Measurements from ENCODE around the gene SH3PXD2A. TPM values are rescaled to one million over a fixed set of nuclear protein-coding genes. Genes with fewer than 3 reads are reported as not detected.
A peak's percentile ranks its signal among the peaks of the same experiment; 100 is the strongest.

The SH3PXD2A gene
- total RNA-seq, 2 donors from 2014 or later: 7.8 to 10.2 TPM

DNA sequence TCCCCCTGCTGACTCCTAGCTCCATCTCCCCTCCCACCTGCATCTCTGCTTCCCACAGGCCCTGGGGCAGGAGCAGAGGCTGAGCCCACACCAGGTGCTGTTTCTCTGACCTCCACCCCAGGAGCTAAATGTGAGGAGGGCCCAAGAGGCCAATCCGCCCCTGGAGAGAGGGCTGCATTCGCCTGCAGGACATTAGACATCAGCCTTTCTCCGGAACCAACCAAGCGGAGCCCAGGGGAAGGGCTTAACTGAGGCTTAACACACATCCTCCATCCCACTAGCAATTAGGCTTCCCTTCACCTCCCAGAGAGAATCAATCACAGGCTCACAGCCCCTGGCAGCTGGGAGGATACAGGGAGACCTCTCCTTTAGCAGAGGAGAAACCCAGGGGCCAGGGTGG, 50.5 kb downstream of the SH3PXD2A start:
- Mint-ChIP-seq H3K9me3 (no peaks in the 10 kb centered on the region), H3K36me3 (ENCODE audit: insufficient read depth in 2 of 2) (no peaks in the 10 kb centered on the region), H3K4me1 (ENCODE audit: low read depth) (peaks cover 29% of the 10 kb centered on the region), H3K4me3 (no peak overlapping the region), H3K27me3 (ENCODE audit: low read depth) (peaks cover 7% of the 10 kb centered on the region), H3K27ac (no peak overlapping the region)
- DNase-seq: no peak
- no peak for ATAC-seq (replicated peaks in 1 of 2)

DNA sequence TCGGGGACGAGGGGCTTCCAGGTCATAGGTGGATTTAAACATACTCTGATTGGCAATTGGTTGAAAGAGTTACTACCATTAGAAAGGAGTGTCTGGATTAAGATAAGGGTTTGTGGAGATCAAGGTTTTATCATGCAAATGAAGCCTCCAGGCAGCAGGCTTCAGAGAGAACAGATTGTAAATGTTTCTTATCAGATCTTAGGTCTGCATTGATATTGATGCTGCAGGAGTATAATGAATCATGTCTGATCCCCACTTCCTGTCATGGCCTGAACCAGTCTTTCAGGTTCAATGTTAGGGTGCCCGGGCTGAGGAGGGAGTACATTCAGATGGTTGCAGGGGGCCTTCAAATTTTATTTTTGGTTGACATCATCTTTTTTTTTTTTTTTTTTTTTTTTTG, 51.4 kb downstream of the SH3PXD2A start:
- H3K27ac Mint-ChIP-seq: no peak overlapping the region
- peak; percentile 78 to 81 for ATAC-seq (replicated peaks in 1 of 2)
- no peaks in the 10 kb centered on the region for H3K9me3 Mint-ChIP-seq
- no peaks in the 10 kb centered on the region for H3K36me3 Mint-ChIP-seq (ENCODE audit: insufficient read depth in 2 of 2)
- peaks cover 29% of the 10 kb centered on the region for H3K4me1 Mint-ChIP-seq (ENCODE audit: low read depth)
- H3K4me3 Mint-ChIP-seq: no peak overlapping the region
- peak; percentile 27 to 43 for DNase-seq
- peaks cover 6% of the 10 kb centered on the region for H3K27me3 Mint-ChIP-seq (ENCODE audit: low read depth)

DNA sequence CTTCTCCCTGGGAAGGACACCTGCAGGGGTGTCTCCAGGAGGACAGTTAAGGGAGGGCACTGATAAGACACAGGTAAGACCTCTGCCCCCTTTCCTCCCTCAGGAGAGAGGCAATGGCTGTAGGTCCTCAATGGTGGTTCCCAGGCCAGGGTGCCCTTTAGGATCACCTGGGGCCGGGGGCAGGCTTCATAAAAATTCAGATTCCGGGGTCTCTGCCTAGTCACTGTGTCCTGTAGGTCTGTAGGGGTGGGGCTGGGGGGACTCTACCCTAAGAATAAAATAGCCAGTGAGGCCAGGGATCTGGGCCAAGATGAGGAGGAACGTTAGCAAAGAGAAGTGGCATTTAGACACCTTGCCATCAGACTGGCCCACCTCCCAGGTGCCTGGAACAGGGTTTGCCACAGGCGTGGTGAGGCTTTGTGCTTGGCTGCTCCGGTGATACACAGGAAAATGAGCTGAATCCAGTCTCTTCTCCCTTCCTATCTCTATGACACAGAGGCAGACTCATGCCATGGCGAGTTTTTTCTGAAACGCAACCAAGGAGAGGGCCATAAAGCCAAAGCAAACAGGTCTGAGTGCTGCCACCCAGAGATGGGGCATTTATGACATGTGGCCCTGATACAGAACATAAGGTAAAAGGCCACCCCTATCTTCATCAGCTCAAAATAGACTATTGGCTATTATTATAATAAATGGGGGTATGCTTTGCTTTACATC, 52.6 kb downstream of the SH3PXD2A start:
- H3K9me3 Mint-ChIP-seq: no peaks in the 10 kb centered on the region
- peaks cover 29% of the 10 kb centered on the region for H3K4me1 Mint-ChIP-seq (ENCODE audit: low read depth)
- H3K27ac Mint-ChIP-seq: no peak overlapping the region
- H3K4me3 Mint-ChIP-seq: no peak overlapping the region
- no peak for ATAC-seq (replicated peaks in 1 of 2)
- no peaks in the 10 kb centered on the region for H3K36me3 Mint-ChIP-seq (ENCODE audit: insufficient read depth in 2 of 2)
- no peaks in the 10 kb centered on the region for H3K27me3 Mint-ChIP-seq (ENCODE audit: low read depth)
- no peak for DNase-seq

DNA sequence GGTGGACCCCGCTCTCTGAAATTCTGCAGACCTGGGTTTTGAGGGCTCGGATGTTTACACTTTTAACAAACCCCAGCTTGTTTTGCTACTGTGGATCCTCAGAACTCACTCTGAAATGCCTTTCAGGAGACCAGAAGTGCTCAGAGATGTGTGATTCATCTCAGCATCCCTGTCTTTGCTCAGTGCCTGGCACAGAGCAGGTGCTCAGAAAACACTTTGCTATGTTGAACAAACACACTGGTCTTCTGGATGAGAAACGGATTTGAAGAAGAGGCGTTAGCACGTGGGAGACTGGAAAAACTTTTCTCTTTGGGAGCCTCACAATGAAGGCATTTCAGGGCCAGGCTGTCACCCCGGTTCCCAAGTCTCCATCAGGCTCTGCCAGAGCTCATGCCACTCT, 53.3 kb downstream of the SH3PXD2A start:
- Mint-ChIP-seq H3K27me3 (ENCODE audit: low read depth) (no peaks in the 10 kb centered on the region), H3K4me3 (no peak overlapping the region), H3K4me1 (ENCODE audit: low read depth) (peaks cover 29% of the 10 kb centered on the region), H3K27ac (no peak overlapping the region), H3K36me3 (ENCODE audit: insufficient read depth in 2 of 2) (no peaks in the 10 kb centered on the region), H3K9me3 (no peaks in the 10 kb centered on the region)
- no peak for ATAC-seq (replicated peaks in 1 of 2)
- DNase-seq: no peak

DNA sequence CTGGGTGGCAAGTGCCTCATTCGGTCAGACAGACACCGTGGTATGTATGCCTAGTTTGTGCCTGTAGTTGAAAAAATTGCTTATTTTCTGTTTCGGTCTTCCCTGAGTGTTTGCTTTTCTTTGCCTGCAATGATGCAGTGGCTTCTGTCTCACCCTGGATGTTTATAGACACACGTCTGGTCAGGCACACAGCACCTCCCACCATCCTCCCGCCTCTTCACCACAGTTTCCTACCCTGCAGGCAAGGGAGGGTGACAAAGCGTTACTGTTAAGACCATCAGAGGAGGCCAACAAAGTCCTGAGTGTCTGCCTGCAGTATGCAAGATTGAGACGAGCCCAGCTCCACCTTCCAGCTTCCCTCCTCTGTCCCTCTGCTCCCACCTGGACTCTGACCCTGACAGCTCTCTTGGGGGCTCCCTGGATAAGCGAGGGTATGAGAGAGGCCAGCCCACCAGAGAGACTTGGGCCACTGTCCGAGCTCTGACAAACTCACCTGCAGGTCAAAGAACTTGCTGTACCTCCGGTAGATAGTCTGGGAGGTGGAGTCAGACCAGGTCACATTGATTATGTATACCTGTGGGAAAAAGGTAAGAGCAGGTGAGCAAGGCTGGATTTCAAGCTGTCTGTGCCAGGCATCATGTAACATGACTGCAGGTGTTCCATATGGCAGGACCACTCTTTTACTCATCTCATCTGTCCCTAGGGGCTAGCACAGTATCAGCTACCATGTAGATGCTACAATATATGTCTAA, 54.4 kb downstream of the SH3PXD2A start:
- no peaks in the 10 kb centered on the region for H3K27me3 Mint-ChIP-seq (ENCODE audit: low read depth)
- peaks cover 29% of the 10 kb centered on the region for H3K4me1 Mint-ChIP-seq (ENCODE audit: low read depth)
- H3K27ac Mint-ChIP-seq: no peak overlapping the region
- no peaks in the 10 kb centered on the region for H3K36me3 Mint-ChIP-seq (ENCODE audit: insufficient read depth in 2 of 2)
- peak; percentile 92 to 95 for ATAC-seq (replicated peaks in 1 of 2)
- H3K9me3 Mint-ChIP-seq: no peaks in the 10 kb centered on the region
- H3K4me3 Mint-ChIP-seq: peak overlapping the region; percentile 19 to 48
- peak; percentile 56 for DNase-seq

DNA sequence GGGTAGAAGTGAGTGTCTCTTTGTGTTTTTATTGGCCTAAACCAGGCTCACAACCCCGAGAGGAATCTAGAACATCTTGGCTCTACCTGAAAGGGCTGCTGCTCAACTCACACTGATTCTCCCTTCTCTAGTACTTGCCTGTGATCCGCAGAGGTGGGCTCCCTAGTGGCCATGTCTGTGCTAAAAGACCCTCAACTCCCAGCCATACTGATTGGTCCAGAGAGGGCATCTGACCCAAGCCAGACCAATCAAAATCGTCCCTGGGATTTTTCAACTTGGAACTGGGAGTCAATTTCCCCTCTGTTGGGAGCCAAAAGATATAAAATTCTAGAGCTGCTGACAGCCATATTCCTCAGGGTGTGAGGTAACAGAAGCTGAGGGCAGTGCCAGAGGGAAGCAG, 55.3 kb downstream of the SH3PXD2A start:
- ATAC-seq (replicated peaks in 1 of 2) (no peak), DNase-seq (no peak)
- Mint-ChIP-seq H3K36me3 (ENCODE audit: insufficient read depth in 2 of 2) (no peaks in the 10 kb centered on the region), H3K9me3 (no peaks in the 10 kb centered on the region), H3K4me3 (no peak overlapping the region), H3K27ac (no peak overlapping the region), H3K27me3 (ENCODE audit: low read depth) (no peaks in the 10 kb centered on the region), H3K4me1 (ENCODE audit: low read depth) (peaks cover 33% of the 10 kb centered on the region)

DNA sequence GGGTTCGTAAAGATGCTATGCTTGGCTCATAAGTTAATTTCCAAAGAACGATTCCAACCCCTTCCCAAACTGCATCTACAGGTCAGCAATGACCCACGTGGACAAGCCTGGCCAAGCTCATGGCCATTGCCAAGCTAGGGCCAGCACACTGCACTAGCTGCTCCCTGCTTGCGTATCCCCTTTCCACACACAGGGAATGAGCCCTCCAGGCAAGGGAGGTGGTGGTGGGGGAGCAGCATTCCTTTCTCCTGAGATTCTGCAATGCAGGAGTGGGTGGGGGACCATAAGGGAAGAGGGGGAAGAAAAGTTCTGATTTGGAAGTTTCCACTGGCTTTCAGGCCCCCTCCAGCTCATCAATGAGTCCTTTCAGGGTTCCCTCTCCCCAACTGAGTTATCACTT, 56.0 kb downstream of the SH3PXD2A start:
- DNase-seq (no peak), ATAC-seq (replicated peaks in 1 of 2) (no peak)
- H3K9me3 Mint-ChIP-seq: no peaks in the 10 kb centered on the region
- no peak overlapping the region for H3K4me3 Mint-ChIP-seq
- H3K4me1 Mint-ChIP-seq (ENCODE audit: low read depth): peaks cover 27% of the 10 kb centered on the region
- no peaks in the 10 kb centered on the region for H3K27me3 Mint-ChIP-seq (ENCODE audit: low read depth)
- no peak overlapping the region for H3K27ac Mint-ChIP-seq
- H3K36me3 Mint-ChIP-seq (ENCODE audit: insufficient read depth in 2 of 2): no peaks in the 10 kb centered on the region

DNA sequence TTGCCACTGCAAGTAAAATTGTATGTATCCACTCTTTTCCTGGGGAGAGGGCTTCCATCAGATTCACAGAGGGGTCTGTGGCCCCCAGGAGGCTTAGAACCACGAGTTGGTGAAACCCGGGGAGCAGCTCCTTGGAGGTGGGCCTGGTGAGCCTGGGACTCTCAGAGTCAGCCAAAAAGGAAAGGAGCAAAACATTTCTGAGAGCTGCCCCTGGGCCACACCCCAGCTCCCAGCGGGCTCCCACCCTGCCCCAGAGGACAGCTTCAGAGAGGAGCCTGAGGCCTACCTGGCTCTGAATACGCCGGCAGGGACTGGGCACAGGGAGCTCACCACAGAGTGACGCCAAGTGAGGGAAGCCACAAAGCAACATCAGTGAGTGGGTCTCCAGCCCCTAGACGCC, 56.9 kb downstream of the SH3PXD2A start:
- H3K9me3 Mint-ChIP-seq: no peaks in the 10 kb centered on the region
- H3K4me1 Mint-ChIP-seq (ENCODE audit: low read depth): peaks cover 18% of the 10 kb centered on the region
- no peak overlapping the region for H3K4me3 Mint-ChIP-seq
- no peak for DNase-seq
- no peak overlapping the region for H3K27ac Mint-ChIP-seq
- H3K27me3 Mint-ChIP-seq (ENCODE audit: low read depth): no peaks in the 10 kb centered on the region
- no peaks in the 10 kb centered on the region for H3K36me3 Mint-ChIP-seq (ENCODE audit: insufficient read depth in 2 of 2)
- ATAC-seq (replicated peaks in 1 of 2): no peak

DNA sequence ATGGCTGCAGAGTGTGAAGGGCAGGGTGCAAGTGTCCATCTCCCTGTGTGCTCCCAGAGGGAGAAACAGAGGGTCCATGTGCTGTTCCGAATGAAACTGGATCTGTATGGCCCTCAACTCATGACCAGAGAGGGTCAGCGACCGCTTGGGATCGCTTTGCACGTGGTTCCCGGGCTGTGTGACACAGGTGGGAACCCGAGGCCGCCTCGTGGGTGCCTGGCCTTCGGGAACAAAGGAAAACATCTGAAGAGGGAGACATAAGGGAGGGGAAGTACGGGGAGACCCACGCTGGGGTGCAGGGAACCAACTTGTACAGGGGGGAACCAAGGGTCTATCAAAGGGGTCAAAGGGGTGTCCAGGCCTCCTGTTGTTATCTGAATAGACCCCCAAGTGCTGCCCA, 57.5 kb downstream of the SH3PXD2A start:
- ATAC-seq (replicated peaks in 1 of 2): no peak
- H3K27ac Mint-ChIP-seq: no peak overlapping the region

DNA sequence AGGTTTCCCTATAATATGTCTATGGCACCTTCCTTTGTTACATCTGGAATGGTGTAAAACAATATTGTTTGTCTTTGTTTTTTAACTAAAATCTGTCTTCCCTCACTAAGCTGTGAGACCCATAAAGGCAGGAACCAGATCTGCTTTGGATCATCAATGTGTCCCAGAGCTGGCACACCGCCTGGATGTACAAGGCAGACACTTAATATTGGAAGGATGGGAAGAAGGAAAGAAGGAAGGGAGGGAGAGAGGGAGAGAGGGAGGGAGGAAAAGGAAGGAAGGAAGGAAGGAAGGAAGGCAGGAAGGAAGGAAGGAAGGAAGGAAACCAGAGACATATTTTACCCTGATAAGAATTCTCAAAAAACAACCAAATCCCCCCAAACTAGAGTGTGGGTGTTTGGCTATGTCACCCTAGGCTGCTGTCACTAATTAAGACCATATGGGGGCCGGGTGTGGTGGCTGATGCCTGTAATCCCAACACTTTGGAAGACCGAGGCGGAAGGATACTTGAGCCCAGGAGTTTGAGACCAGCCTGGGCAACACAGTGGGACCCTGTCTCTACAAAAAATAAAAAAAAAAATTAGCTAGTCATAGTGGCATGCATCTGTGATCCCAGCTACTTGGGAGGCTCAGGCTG, 59.6 kb downstream of the SH3PXD2A start:
- Mint-ChIP-seq H3K27ac (no peak overlapping the region), H3K4me1 (ENCODE audit: low read depth) (peaks cover 12% of the 10 kb centered on the region), H3K36me3 (ENCODE audit: insufficient read depth in 2 of 2) (no peaks in the 10 kb centered on the region), H3K27me3 (ENCODE audit: low read depth) (no peaks in the 10 kb centered on the region), H3K9me3 (no peaks in the 10 kb centered on the region), H3K4me3 (no peak overlapping the region)
- ATAC-seq (replicated peaks in 1 of 2) (no peak), DNase-seq (no peak)

More for the DNA sequence above, 57.5 kb downstream of the SH3PXD2A start:
- no peak for DNase-seq
- Mint-ChIP-seq H3K9me3 (no peaks in the 10 kb centered on the region), H3K36me3 (ENCODE audit: insufficient read depth in 2 of 2) (no peaks in the 10 kb centered on the region), H3K4me1 (ENCODE audit: low read depth) (peaks cover 17% of the 10 kb centered on the region), H3K27me3 (ENCODE audit: low read depth) (no peaks in the 10 kb centered on the region), H3K4me3 (no peak overlapping the region)

DNA sequence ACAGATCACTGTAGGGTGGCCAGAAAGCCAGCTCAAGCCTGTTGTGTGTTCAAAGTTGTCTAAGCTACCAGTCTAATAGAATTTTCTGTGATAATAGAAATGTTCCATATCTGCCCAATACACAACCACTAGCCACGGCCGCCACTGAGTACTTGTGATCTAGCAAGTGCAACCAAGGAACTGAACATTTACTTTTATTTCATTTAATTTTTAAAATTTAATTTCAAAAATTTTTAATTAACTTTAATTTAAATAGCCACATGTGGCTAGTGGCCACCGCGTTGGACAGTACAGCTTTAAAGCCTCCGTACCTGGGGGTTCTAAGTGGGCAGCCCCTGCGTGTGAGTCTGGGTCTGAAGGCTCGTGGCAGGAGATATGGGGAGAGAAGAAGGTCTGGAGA, 60.4 kb downstream of the SH3PXD2A start:
- ATAC-seq (replicated peaks in 1 of 2) (no peak), DNase-seq (no peak)
- Mint-ChIP-seq H3K4me1 (ENCODE audit: low read depth) (peaks cover 4% of the 10 kb centered on the region), H3K27me3 (ENCODE audit: low read depth) (no peaks in the 10 kb centered on the region), H3K27ac (no peak overlapping the region), H3K36me3 (ENCODE audit: insufficient read depth in 2 of 2) (no peaks in the 10 kb centered on the region), H3K4me3 (no peak overlapping the region), H3K9me3 (no peaks in the 10 kb centered on the region)

DNA sequence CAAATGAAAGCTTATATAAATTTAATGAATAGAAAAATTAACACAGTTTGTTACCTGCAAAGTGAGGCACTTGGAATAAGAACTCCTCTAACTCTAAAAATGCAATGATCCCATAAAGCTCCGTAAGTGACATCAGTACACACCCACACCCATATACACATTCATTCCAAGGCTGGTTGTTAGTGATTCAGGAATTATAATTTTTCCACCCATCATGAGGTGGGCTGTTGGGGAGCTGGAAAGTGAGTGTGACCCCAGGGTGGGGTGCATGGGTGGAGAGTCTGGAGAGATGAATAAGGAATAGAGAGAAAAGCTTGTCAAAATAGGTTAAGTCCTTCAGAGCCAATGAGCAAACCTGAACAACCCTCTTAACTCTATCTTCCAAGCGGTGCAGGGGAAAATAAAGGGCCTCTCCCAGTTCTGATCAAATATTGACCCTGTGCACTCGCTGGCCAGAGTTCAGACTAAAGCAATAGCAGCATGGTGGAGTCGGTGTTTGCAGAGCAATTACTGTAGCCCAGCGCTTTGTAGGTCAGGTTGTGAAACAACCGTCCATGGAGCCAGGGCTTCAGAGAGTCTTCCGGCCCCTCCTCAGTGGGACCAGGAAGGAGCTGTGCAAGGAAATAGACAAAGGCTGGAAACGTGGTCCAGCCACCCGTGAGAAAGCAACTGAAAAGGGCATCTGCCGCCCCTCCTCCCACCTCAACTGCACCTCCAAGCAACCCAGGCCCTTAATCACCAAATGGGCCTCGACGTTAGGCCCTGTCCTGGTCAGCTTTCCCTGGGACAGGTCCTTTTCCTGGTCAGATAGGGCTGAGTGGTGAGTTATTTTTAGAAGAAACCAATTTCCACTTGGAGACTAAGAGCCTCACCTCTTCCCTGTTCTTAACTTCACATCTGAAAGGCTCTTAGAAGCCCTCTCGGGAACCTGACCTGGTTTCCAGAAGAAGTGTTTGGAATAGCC, 61.2 kb downstream of the SH3PXD2A start:
- H3K27ac Mint-ChIP-seq: no peak overlapping the region
- no peak overlapping the region for H3K4me3 Mint-ChIP-seq
- H3K4me1 Mint-ChIP-seq (ENCODE audit: low read depth): peaks cover 11% of the 10 kb centered on the region
- no peaks in the 10 kb centered on the region for H3K36me3 Mint-ChIP-seq (ENCODE audit: insufficient read depth in 2 of 2)
- no peak for ATAC-seq (replicated peaks in 1 of 2)
- no peaks in the 10 kb centered on the region for H3K27me3 Mint-ChIP-seq (ENCODE audit: low read depth)
- H3K9me3 Mint-ChIP-seq: no peaks in the 10 kb centered on the region
- no peak for DNase-seq
